Lung (tissue), 12 donors: ENCODE measurements around the gene PNLDC1. TPM values are rescaled to one million over a fixed set of nuclear protein-coding genes. Genes with fewer than 3 reads are reported as not detected.

Experiments used
- ATAC-seq: fragments of 200-7000 bp; cut with Tn5 transposase; one replicate; pipeline ENCODE4 v1.9.1; 2020; ENCODE audit warnings: moderate number of reproducible peaks; ENCODE audit not compliant: insufficient read depth, low FRiP score
- DNase-seq, 3 donors: peaks; one replicate each; pipeline ENCODE4 v3.0.0-alpha.2; 2013 to 2017
- H3K27ac ChIP-seq, 2 donors: one replicate each; pipeline ENCODE4 v1.5.1; 2013; ENCODE audit warnings: mild to moderate bottlenecking in 2 of 2, moderate library complexity in 2 of 2, control low read depth in 1 of 2, inconsistent platforms in 1 of 2, low read depth in 1 of 2, low read length in 1 of 2
- H3K27me3 ChIP-seq, 3 donors: one replicate each; pipeline ENCODE4 v1.5.1; 2013; ENCODE audit warnings: low read length in 2 of 3; ENCODE audit not compliant: control insufficient read depth in 3 of 3, insufficient read depth in 3 of 3
- H3K36me3 ChIP-seq, 4 donors: one replicate each; pipeline ENCODE4 v1.5.1; 2013; ENCODE audit warnings: low read length in 4 of 4, mild to moderate bottlenecking in 1 of 4, moderate library complexity in 1 of 4; ENCODE audit not compliant: control insufficient read depth in 4 of 4, insufficient read depth in 4 of 4
- H3K4me1 ChIP-seq, 5 donors: one replicate each; pipeline ENCODE4 v1.5.1; 2013; ENCODE audit warnings: low read length in 5 of 5, mild to moderate bottlenecking in 2 of 5, moderate library complexity in 1 of 5; ENCODE audit not compliant: control insufficient read depth in 5 of 5, insufficient read depth in 5 of 5
- H3K4me3 ChIP-seq: one replicate; pipeline ENCODE4 v1.5.1; 2013; ENCODE audit warnings: mild to moderate bottlenecking, control low read depth, moderate library complexity
- H3K9ac ChIP-seq, 2 donors: one replicate each; pipeline ENCODE4 v1.5.1; 2013; ENCODE audit warnings: low read length in 2 of 2, control low read depth in 1 of 2; ENCODE audit not compliant: insufficient read depth in 1 of 2
- H3K9me3 ChIP-seq, 4 donors: one replicate each; pipeline ENCODE4 v1.5.1; 2013; ENCODE audit warnings: low read length in 3 of 4, mild to moderate bottlenecking in 1 of 4, moderate library complexity in 1 of 4; ENCODE audit not compliant: control insufficient read depth in 4 of 4, insufficient read depth in 3 of 4
- CTCF ChIP-seq: IDR thresholded peaks from 2 replicates; pipeline ENCODE4 v1.5.1; 2012; ENCODE audit warnings: mild to moderate bottlenecking; ENCODE audit errors: control extremely low read depth, extremely low read depth
- WGBS, 2 donors: extraction: QIAGEN DNeasy Blood & Tissue Kit; methylation state at CpG; one replicate each; pipeline ENCODE4 v1.1.7; 2013; 5-methylcytosine and 5-hydroxymethylcytosine counted together
- polyA plus RNA-seq, 2 donors: library from polyadenylated mRNA; stranded (reverse); fragments of 200-250 nt; gene quantifications; one replicate each; pipeline ENCODE4 v1.2.1, GENCODE V29; 2013
- total RNA-seq, 2 donors: library from RNA; depleted of rRNA in 1 of 2; stranded (reverse); fragments of >200 nt in 1 of 2; gene quantifications; one replicate each; pipeline ENCODE4 v1.2.1, GENCODE V29; 2014 to 2021
- donor health status: control.
- donor health status: control.
- donor health status: Bipolar disorder and iron deficiency.
- donor health status: healthy.
- donor health status: DM: yes; HTN: yes; CAD: no.

PNLDC1 gene
- total and polyA plus RNA-seq, 4 donors: 0.14 to 0.28 (median 0.21) TPM

- Histone ChIP-seq H3K4me1 (peaks cover 0 to 4% (median 0%) of the 10 kb centered on the region in 5 donors), H3K27me3 (no peaks in the 10 kb centered on the region), H3K9ac (no peak overlapping the region), H3K27ac (no peak overlapping the region), H3K36me3 (no peaks in the 10 kb centered on the region), H3K9me3 (no peaks in the 10 kb centered on the region), H3K4me3 (no peak overlapping the region)
- 93 to 95% methylated on average over 5 of the region's 5 CpGs for WGBS, 2 donors
- no peak for DNase-seq
- ATAC-seq: no peak
- TF ChIP-seq CTCF: no peak
These were observed 7.2 kb downstream of the PNLDC1 start for GRCh38 chr6:159807150-159807858.

- H3K27me3 ChIP-seq: no peaks in the 10 kb centered on the region
- no peak overlapping the region for H3K27ac ChIP-seq
- TF ChIP-seq CTCF: no peak
- no peak overlapping the region for H3K4me3 ChIP-seq
- no peaks in the 10 kb centered on the region for H3K9me3 ChIP-seq
- H3K36me3 ChIP-seq: no peaks in the 10 kb centered on the region
- WGBS, 2 donors: 81 to 86% methylated on average over 6 of the region's 6 CpGs
- ATAC-seq (no peak), DNase-seq (no peak)
- peaks cover 0 to 2% (median 0%) of the 10 kb centered on the region in 5 donors for H3K4me1 ChIP-seq
- no peak overlapping the region for H3K9ac ChIP-seq
These were observed 8.6 kb downstream of the PNLDC1 start for GRCh38 chr6:159808647-159809046.

GRCh38 chr6:159809149-159809548 is 9.1 kb downstream of the PNLDC1 start:
- no peak overlapping the region for H3K27ac ChIP-seq
- no peak overlapping the region for H3K4me3 ChIP-seq
- H3K4me1 ChIP-seq: peaks cover 0 to 2% (median 0%) of the 10 kb centered on the region in 5 donors
- H3K27me3 ChIP-seq: no peaks in the 10 kb centered on the region
- WGBS, 2 donors: 90 to 96% methylated on average over 4 of the region's 4 CpGs
- TF ChIP-seq CTCF: no peak
- H3K36me3 ChIP-seq: no peaks in the 10 kb centered on the region
- H3K9ac ChIP-seq: no peak overlapping the region
- DNase-seq (no peak), ATAC-seq (no peak)
- H3K9me3 ChIP-seq: no peaks in the 10 kb centered on the region

DNA sequence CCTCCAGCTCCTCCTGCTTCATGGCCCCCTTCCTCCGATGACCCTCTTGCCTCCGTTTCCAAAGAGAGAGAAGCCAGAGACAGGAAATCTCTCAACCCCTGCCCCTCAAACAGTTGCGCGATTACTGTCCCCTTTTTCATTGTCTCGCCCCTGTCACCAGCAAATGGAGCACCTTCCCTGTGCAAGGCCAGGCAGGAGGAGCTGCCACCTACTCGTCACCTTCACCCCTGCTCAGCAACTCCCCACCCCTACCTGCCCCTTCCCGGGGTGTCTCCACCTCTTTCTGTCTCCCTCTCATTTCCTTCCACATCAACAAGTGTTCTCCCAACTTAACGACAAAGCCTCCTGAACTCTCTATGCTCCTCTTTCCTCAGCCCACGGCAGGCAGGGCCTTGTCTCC is 13.7 kb downstream of the PNLDC1 start:
- no peak for TF ChIP-seq CTCF
- H3K27me3 ChIP-seq: no peaks in the 10 kb centered on the region
- ATAC-seq (no peak), DNase-seq (no peak)
- no peaks in the 10 kb centered on the region for H3K9me3 ChIP-seq
- no peak overlapping the region for H3K27ac ChIP-seq
- no peaks in the 10 kb centered on the region for H3K4me1 ChIP-seq
- no peak overlapping the region for H3K9ac ChIP-seq
- 80 to 81% methylated on average over 9 of the region's 9 CpGs for WGBS, 2 donors
- no peaks in the 10 kb centered on the region for H3K36me3 ChIP-seq
- H3K4me3 ChIP-seq: no peak overlapping the region
